H1 (cell line): ENCODE measurements around the gene ASCL2. TPM values are rescaled to one million over a fixed set of nuclear protein-coding genes. Genes with fewer than 3 reads are reported as not detected.

Source experiments
- CTCF ChIA-PET: fragments of 300-600 bp; sonication (Branson Sonifier 250); formaldehyde crosslinking; loops from one replicate; lab custom pipeline; 2021; ENCODE audit not compliant: partially characterized antibody; lab: Charles Lee
- POLR2A ChIA-PET: fragments of 300-600 bp; sonication (Branson Sonifier 250); formaldehyde crosslinking; loops from one replicate; lab custom pipeline; 2021; ENCODE audit warnings: inconsistent platforms; ENCODE audit not compliant: partially characterized antibody; lab: Charles Lee
- DNase-seq, 2 experiments: peaks; one replicate each; pipeline versions ENCODE4 v3.0.0 to v3.0.0-alpha.2; 2010 to 2022; ENCODE audit warnings: low spot score in 2 of 2, low read depth in 1 of 2, mixed read lengths in 1 of 2
- FAIRE-seq: peaks from 2 replicates; lab custom pipeline; 2011; peaks lifted over from hg19 to GRCh38; lab: Jason Lieb, UNC
- H2AFZ ChIP-seq: 2 replicates; pipeline ENCODE4 v1.8.1; 2012; ENCODE audit warnings: low read length, inconsistent platforms
- H2AK5ac ChIP-seq: 2 replicates; pipeline ENCODE4 v1.6.1; 2013; ENCODE audit warnings: low read depth, low read length
- H2BK120ac ChIP-seq: replicated peaks from 2 replicates; pipeline ENCODE3; 2013; ENCODE audit warnings: low read depth, low read length, inconsistent platforms
- H2BK12ac ChIP-seq: 2 replicates; pipeline ENCODE4 v1.6.1; 2013; ENCODE audit warnings: low read depth, low read length
- H2BK15ac ChIP-seq: 2 replicates; pipeline ENCODE4 v1.6.1; 2013; ENCODE audit warnings: low read length
- H2BK20ac ChIP-seq: 2 replicates; pipeline ENCODE4 v1.6.1; 2013; ENCODE audit warnings: low read length
- H2BK5ac ChIP-seq: 2 replicates; pipeline ENCODE4 v1.6.1; 2013; ENCODE audit warnings: low read depth, low read length
- H3K14ac ChIP-seq: 2 replicates; pipeline ENCODE4 v1.6.1; 2013; ENCODE audit warnings: inconsistent platforms; ENCODE audit not compliant: insufficient read length
- H3K18ac ChIP-seq: 2 replicates; pipeline ENCODE4 v1.6.1; 2013; ENCODE audit warnings: low read length; ENCODE audit errors: extremely low read depth
- H3K23ac ChIP-seq: 2 replicates; pipeline ENCODE4 v1.6.1; 2013; ENCODE audit warnings: inconsistent platforms; ENCODE audit not compliant: insufficient read length
- H3K23me2 ChIP-seq: 2 replicates; pipeline ENCODE4 v1.6.1; 2013; ENCODE audit warnings: low read depth, low read length
- H3K27ac ChIP-seq: 2 replicates; pipeline ENCODE4 v1.6.1; 2011; ENCODE audit warnings: low read depth, low read length, inconsistent platforms
- H3K27me3 ChIP-seq, 4 experiments: replicated peaks in 1 of 4; 1 replicate in 1 of 4; 2 replicates in 3 of 4; pipeline versions ENCODE4 v1.6.1 to v1.8.1; 2011 to 2013; ENCODE audit warnings: low read length in 3 of 4, mild to moderate bottlenecking in 3 of 4, inconsistent platforms in 2 of 4, mixed read lengths in 2 of 4, moderate library complexity in 1 of 4; ENCODE audit not compliant: control insufficient read depth in 3 of 4, insufficient read depth in 3 of 4; ENCODE audit errors: extremely low read depth in 1 of 4
- H3K36me3 ChIP-seq, 4 experiments: 2 replicates each; pipeline versions ENCODE4 v1.6.1 to v1.8.1; 2011 to 2013; ENCODE audit warnings: mild to moderate bottlenecking in 4 of 4, low read length in 3 of 4, moderate library complexity in 2 of 4, control low read depth in 1 of 4, inconsistent platforms in 1 of 4; ENCODE audit not compliant: insufficient read depth in 4 of 4, control insufficient read depth in 2 of 4
- H3K4ac ChIP-seq: replicated peaks from 2 replicates; pipeline ENCODE3; 2013; ENCODE audit warnings: low read length, low read depth, mixed read lengths, inconsistent platforms; ENCODE audit not compliant: insufficient read length
- H3K4me1 ChIP-seq, 4 experiments: replicated peaks in 1 of 4; 1 replicate in 1 of 4; 2 replicates in 3 of 4; pipeline versions ENCODE4 v1.6.1 to v1.8.1; 2011 to 2013; ENCODE audit warnings: low read length in 3 of 4, inconsistent platforms in 2 of 4, mixed read lengths in 1 of 4; ENCODE audit not compliant: insufficient read depth in 4 of 4, control insufficient read depth in 3 of 4
- H3K4me2 ChIP-seq, 2 experiments: 2 replicates each; pipeline versions ENCODE4 v1.6.1 to v1.8.1; 2011 to 2013; ENCODE audit warnings: low read depth in 2 of 2, low read length in 2 of 2, control low read depth in 1 of 2, inconsistent platforms in 1 of 2, mild to moderate bottlenecking in 1 of 2; ENCODE audit not compliant: insufficient read depth in 1 of 2
- H3K4me3 ChIP-seq, 4 experiments: fragments of 200-600, 300-600 bp in 1 of 4; sonication (generic), shearing (Covaris generic), sonication (Bioruptor Twin) in 1 of 4; 2 replicates each; pipeline versions ENCODE4 v1.5.1 to v1.8.1; 2011 to 2016; ENCODE audit warnings: low read length in 4 of 4, low read depth in 3 of 4, control low read depth in 2 of 4, inconsistent platforms in 2 of 4, mild to moderate bottlenecking in 2 of 4, mixed read lengths in 1 of 4, moderate library complexity in 1 of 4; ENCODE audit not compliant: insufficient read depth in 2 of 4; ENCODE audit errors: extremely low read depth in 1 of 4
- H3K56ac ChIP-seq: replicated peaks from 2 replicates; pipeline ENCODE3; 2013; ENCODE audit warnings: low read depth, mild to moderate bottlenecking, mixed read lengths, low read length, inconsistent platforms; ENCODE audit not compliant: insufficient read length
- H3K79me1 ChIP-seq: 2 replicates; pipeline ENCODE4 v1.6.1; 2013; ENCODE audit warnings: low read depth, low read length, control low read depth
- H3K79me2 ChIP-seq, 2 experiments: 2 replicates each; pipeline versions ENCODE4 v1.6.1 to v1.8.1; 2012 to 2013; ENCODE audit warnings: low read length in 2 of 2, mild to moderate bottlenecking in 2 of 2, inconsistent platforms in 1 of 2; ENCODE audit not compliant: insufficient read depth in 2 of 2, control insufficient read depth in 1 of 2
- H3K9ac ChIP-seq, 4 experiments: replicated peaks in 1 of 4; 1 replicate in 1 of 4; 2 replicates in 3 of 4; pipeline versions ENCODE4 v1.6.1 to v1.8.1; 2011 to 2013; ENCODE audit warnings: low read depth in 3 of 4, low read length in 3 of 4, control low read depth in 2 of 4, mild to moderate bottlenecking in 2 of 4, moderate library complexity in 2 of 4, inconsistent platforms in 1 of 4; ENCODE audit errors: extremely low read depth in 1 of 4
- H3K9me3 ChIP-seq, 2 experiments: 2 replicates each; pipeline versions ENCODE4 v1.6.1 to v1.8.1; 2012 to 2013; ENCODE audit warnings: mild to moderate bottlenecking in 2 of 2, moderate library complexity in 2 of 2, control low read depth in 1 of 2, inconsistent platforms in 1 of 2, low read depth in 1 of 2, low read length in 1 of 2, mixed read lengths in 1 of 2; ENCODE audit not compliant: insufficient read depth in 2 of 2
- H4K20me1 ChIP-seq, 2 experiments: replicated peaks in 1 of 2; 2 replicates each; pipeline versions ENCODE3 to v1.8.1; 2011 to 2013; ENCODE audit warnings: inconsistent platforms in 2 of 2, low read length in 2 of 2, mild to moderate bottlenecking in 1 of 2; ENCODE audit not compliant: insufficient read depth in 2 of 2, control insufficient read depth in 1 of 2
- H4K5ac ChIP-seq: 2 replicates; pipeline ENCODE4 v1.6.1; 2013; ENCODE audit warnings: low read length, low read depth, mixed read lengths, inconsistent platforms; ENCODE audit not compliant: insufficient read length
- H4K8ac ChIP-seq: 2 replicates; pipeline ENCODE4 v1.8.0; 2013; ENCODE audit warnings: mild to moderate bottlenecking, moderate library complexity, low read length, inconsistent platforms; ENCODE audit not compliant: insufficient read depth; ENCODE audit errors: extremely low read depth
- H4K91ac ChIP-seq: replicated peaks from 2 replicates; pipeline ENCODE3; 2013; ENCODE audit warnings: low read length, mixed read lengths, inconsistent platforms; ENCODE audit not compliant: insufficient read length
- ATF3 ChIP-seq: IDR thresholded peaks from 2 replicates; pipeline ENCODE4 v1.6.1; 2011; ENCODE audit warnings: low read depth, mild to moderate bottlenecking, low read length; ENCODE audit not compliant: insufficient read depth
- EP300 ChIP-seq, 2 experiments: IDR thresholded peaks; 1 replicate in 1 of 2; 2 replicates in 1 of 2; pipeline ENCODE4 v1.6.1; 2011 to 2012; ENCODE audit warnings: low read depth in 2 of 2, low read length in 2 of 2, mild to moderate bottlenecking in 2 of 2, borderline replicate concordance in 1 of 2, inconsistent platforms in 1 of 2, moderate library complexity in 1 of 2
- GABPA ChIP-seq: IDR thresholded peaks from 2 replicates; pipeline ENCODE4 v1.6.1; 2011; ENCODE audit warnings: mild to moderate bottlenecking, low read length, moderate library complexity, borderline replicate concordance; ENCODE audit not compliant: insufficient read depth
- RAD21 ChIP-seq, 2 experiments: IDR thresholded peaks in 1 of 2; conservative IDR thresholded peaks in 1 of 2; 2 replicates each; pipeline ENCODE4 v1.6.1; 2011; ENCODE audit warnings: low read depth in 2 of 2, low read length in 2 of 2, improper control_type of control experiment in 1 of 2, inconsistent platforms in 1 of 2, mild to moderate bottlenecking in 1 of 2, moderate library complexity in 1 of 2
- RBBP5 ChIP-seq: IDR thresholded peaks from 2 replicates; pipeline ENCODE4 v1.7.1; 2012; ENCODE audit warnings: low read depth, mild to moderate bottlenecking, inconsistent platforms, low read length, moderate library complexity, borderline replicate concordance
- SP2 ChIP-seq: IDR thresholded peaks from 2 replicates; pipeline ENCODE4 v1.6.1; 2012; ENCODE audit warnings: mild to moderate bottlenecking, low read length, inconsistent platforms
- TBP ChIP-seq: IDR thresholded peaks from 2 replicates; pipeline ENCODE4 v1.6.1; 2011; ENCODE audit warnings: low read depth, low read length, improper control_type of control experiment
- WGBS, 2 experiments: shearing (Covaris generic) in 1 of 2; methylation state at CpG; one replicate each; pipeline versions ENCODE4 v1.1.6 to v1.1.7; 2013 to 2015; ENCODE audit warnings: low lambda C conversion rate in 2 of 2, mixed read lengths in 2 of 2, inconsistent platforms in 1 of 2, low coverage in 1 of 2, missing lambda C conversion rate in 1 of 2; ENCODE audit not compliant: insufficient replicate concordance in 2 of 2, insufficient coverage in 1 of 2, insufficient read length in 1 of 2; ENCODE audit errors: extremely low coverage in 1 of 2, missing lambda C conversion rate in 1 of 2; 5-methylcytosine and 5-hydroxymethylcytosine counted together
- polyA plus RNA-seq, 7 experiments: library from polyadenylated mRNA; depleted of rRNA in 3 of 7; stranded (reverse) in 5 of 7; unstranded in 2 of 7; fragments of >200 nt in 5 of 7; fragments of 200-250 nt in 2 of 7; gene quantifications; 1 replicate in 5 of 7; 2 replicates in 1 of 7; 4 replicates in 1 of 7; pipeline versions ENCODE4 v1.2.1 to v1.2.3, GENCODE V29; 2011 to 2013; ENCODE audit warnings: missing spikeins in 2 of 7, mixed read lengths in 2 of 7
- total RNA-seq: library from RNA; stranded (reverse); fragmentation: NEBNext Ultra II Directional; extraction: Animal tissue kit (Norgen Biotek cat#: 25700); gene quantifications from 2 replicates; pipeline ENCODE4 v1.2.1, GENCODE V29; 2021

ASCL2 gene
- total and polyA plus RNA-seq, 2 of the 8 experiments (the other 6 are each of a cell fraction or from before 2014, with no cell fraction given), result 0.51 to 0.56 TPM

GRCh38 chr11:2305140-2305778 is 34.9 kb upstream of the ASCL2 start:
- Histone ChIP-seq H4K5ac (peak overlapping the region; percentile 18), H2AK5ac (no peak overlapping the region), H2BK15ac (peak overlapping the region; percentile 55; the same call in 1 of the 2 replicates), H2BK12ac (no peak overlapping the region), H4K20me1 (peaks cover 0 to 3% of the 10 kb centered on the region in 2 experiments), H3K23ac (no peak overlapping the region), H3K23me2 (no peaks in the 10 kb centered on the region), H3K56ac (no peak overlapping the region), H3K4me3 (no peak overlapping the region), H3K27me3 (no peaks in the 10 kb centered on the region), H2AFZ (no peak overlapping the region), H4K8ac (peak overlapping the region; percentile 62), H3K4ac (no peak overlapping the region), H3K79me2 (no peaks in the 10 kb centered on the region), H3K14ac (no peak overlapping the region), H3K9me3 (no peaks in the 10 kb centered on the region), H4K91ac (no peak overlapping the region), H3K18ac (no peak overlapping the region), H2BK120ac (no peak overlapping the region), H2BK20ac (no peak overlapping the region; the same call in 1 of the 2 replicates), H3K36me3 (no peaks in the 10 kb centered on the region), H3K4me1 (peaks cover 0 to 3% (median 0%) of the 10 kb centered on the region in 4 experiments; a peak in 1 of 7 replicates), H3K4me2 (no peak overlapping the region), H3K79me1 (no peaks in the 10 kb centered on the region), H2BK5ac (no peak overlapping the region), H3K27ac (no peak overlapping the region), H3K9ac (no peak overlapping the region)
- CTCF ChIA-PET, result interaction anchor here (0.6 to 14.9 kb wide), 76 partner anchors 8 to 749 kb away, joined by 3 to 333 read pairs (median 4); partner anchors contain the start of genes CD81, TH and TSSC4
- no peak for FAIRE-seq
- DNase-seq, result peak; percentile 38 to 96
- 31% methylated on average over 7 of the region's 10 CpGs; no CpG with 5 or more reads in 1 of the 2 experiments for WGBS, 2 experiments
- POLR2A ChIA-PET, result interaction anchor here (0.8 to 2.4 kb wide), 7 partner anchors 72 to 139 kb away, joined by 3 to 14 read pairs (median 5); partner anchors contain the start of genes CD81 and TSSC4
- TF ChIP-seq RBBP5 (no peak), TBP (0 out of 2 replicates have a peak, but pooled peaks have one; percentile 27), EP300 (IDR thresholded peaks at IDR 0.05; ENCODE audit: borderline replicate concordance in 1 of 2, low read depth in 2 of 2, low read length in 2 of 2) (no peak), RAD21 (IDR thresholded peaks at IDR 0.05 in 1 of 2, conservative IDR thresholded peaks at IDR 0.05 in 1 of 2; ENCODE audit: low read depth in 2 of 2, low read length in 2 of 2) (peak; percentile 89 to 91), ATF3 (no peak), SP2 (no peak), GABPA (peak; percentile 81; the same call in 1 of the 2 replicates)
